Ovary (tissue), 3 donors: ENCODE data around the gene GADD45GIP1.

Experiments
- CTCF ChIP-seq, 3 donors: fragments of 450-650 bp in 2 of 3; fragments of 200-600 bp in 1 of 3; IDR thresholded peaks; one replicate each; pipeline versions ENCODE4 v1.5.1 to v1.8.0; 2016 to 2022; ENCODE audit warnings: antibody characterized with exemption in 3 of 3, mild to moderate bottlenecking in 1 of 3
- POLR2A ChIP-seq: fragments of 450-650 bp; IDR thresholded peaks from one replicate; pipeline ENCODE4 v1.6.1; 2017; ENCODE audit warnings: antibody characterized with exemption, mild to moderate bottlenecking, moderate library complexity
- donor health status: DM: no; HTN: no; CAD: no.

GRCh38 chr19:12907166-12907565 lies 49.9 kb downstream of the GADD45GIP1 start:
- TF ChIP-seq CTCF (IDR thresholded peaks at IDR 0.05) (no peak), POLR2A (no peak)
